K562 (cell line): ENCODE data around the gene CCT3. TPM values are rescaled to one million over a fixed set of nuclear protein-coding genes. Genes with fewer than 3 reads are reported as not detected.
A peak's percentile ranks its signal among the peaks of the same experiment; 100 is the strongest.

Source experiments
- CC2D1A ChIP-seq: fragments of 450-650 bp; IDR thresholded peaks from 2 replicates; pipeline ENCODE4 v1.6.1; 2017; ENCODE audit warnings: mild to moderate bottlenecking
- CLOCK ChIP-seq: fragments of 250-450 bp; sonication (Bioruptor Pico); IDR thresholded peaks from 2 replicates; pipeline ENCODE4 v1.4.0; 2020; ENCODE audit warnings: mild to moderate bottlenecking, moderate library complexity, borderline replicate concordance
- CREB3L1 ChIP-seq: fragments of 450-650 bp; IDR thresholded peaks from 2 replicates; pipeline ENCODE4 v1.6.1; 2014; ENCODE audit warnings: low read depth, mild to moderate bottlenecking, moderate library complexity, borderline replicate concordance
- CREM ChIP-seq: IDR thresholded peaks from 2 replicates; pipeline ENCODE4 v1.6.1; 2014; ENCODE audit warnings: antibody characterized with exemption, low read depth
- ELF2 ChIP-seq: fragments of 250-450 bp; sonication (Bioruptor Pico); IDR thresholded peaks from 2 replicates; pipeline ENCODE4 v1.5.0; 2021; ENCODE audit warnings: mild to moderate bottlenecking
- HNRNPK ChIP-seq: fragments of 200-400 bp; formaldehyde crosslinking; IDR thresholded peaks from one replicate; pipeline ENCODE4 v1.6.1; 2018; ENCODE audit warnings: mild to moderate bottlenecking, low read depth, low read length; ENCODE audit not compliant: poor library complexity, severe bottlenecking
- MNT ChIP-seq, 2 experiments: fragments of 450-650 bp; conservative IDR thresholded peaks; 2 replicates each; pipeline ENCODE4 v1.6.1; 2017; ENCODE audit warnings: mild to moderate bottlenecking in 2 of 2, moderate library complexity in 2 of 2
- PRPF4 ChIP-seq: fragments of 200-400 bp; formaldehyde crosslinking; IDR thresholded peaks from one replicate; pipeline ENCODE4 v1.6.1; 2017; ENCODE audit warnings: low read length, low read depth, mild to moderate bottlenecking; ENCODE audit not compliant: insufficient read depth, poor library complexity, severe bottlenecking
- SETDB1 ChIP-seq: IDR thresholded peaks from one replicate; pipeline ENCODE4 v1.6.1; 2012; ENCODE audit warnings: low read length, control low read depth, inconsistent platforms
- SMAD1 ChIP-seq: fragments of 150-350 bp; IDR thresholded peaks from 2 replicates; pipeline ENCODE4 v1.6.1; 2014; ENCODE audit warnings: low read length, low read depth; ENCODE audit not compliant: partially characterized antibody
- TAL1 ChIP-seq: fragments of 450-650 bp; IDR thresholded peaks from 2 replicates; pipeline ENCODE4 v1.6.1; 2016; ENCODE audit warnings: mild to moderate bottlenecking
- ZBTB43 ChIP-seq: sonication (generic); formaldehyde crosslinking; IDR thresholded peaks from 2 replicates; pipeline ENCODE4 v1.8.0; 2023; ENCODE audit warnings: mild to moderate bottlenecking, missing genetic modification reagents
- ZFP1 ChIP-seq: fragments of 450-650 bp; formaldehyde crosslinking; IDR thresholded peaks from 2 replicates; pipeline ENCODE4 v1.4.0; 2020; ENCODE audit warnings: mild to moderate bottlenecking, mixed read lengths
- ZNF146 ChIP-seq: IDR thresholded peaks from one replicate; pipeline ENCODE4 v1.6.1; 2018; ENCODE audit warnings: missing compliant biosample characterization; ENCODE audit not compliant: unreplicated experiment
- ZNF639 ChIP-seq, 2 experiments: fragments of 200-800 bp in 1 of 2; sonication (Bioruptor generic) in 1 of 2; sonication (generic) in 1 of 2; formaldehyde crosslinking in 1 of 2; IDR thresholded peaks in 1 of 2; conservative IDR thresholded peaks in 1 of 2; 2 replicates each; pipeline versions ENCODE4 v1.5.0 to v1.6.1; 2016 to 2020; ENCODE audit warnings: missing compliant biosample characterization in 1 of 2, missing genetic modification characterization in 1 of 2, missing genetic modification reagents in 1 of 2
- ZNF695 ChIP-seq: fragments of 450-650 bp; formaldehyde crosslinking; IDR thresholded peaks from 2 replicates; pipeline ENCODE4 v1.4.0; 2020; ENCODE audit warnings: mild to moderate bottlenecking, moderate library complexity
- polyA plus RNA-seq, 8 experiments: library from polyadenylated mRNA; depleted of rRNA in 4 of 8; stranded (reverse) in 5 of 8; unstranded in 3 of 8; fragments of >200 nt; fragmentation: Nextera tagmentation in 2 of 8; fragmentation: Illumina TruSeq in 1 of 8; extraction: Ambion mirVana in 2 of 8; extraction: Trizol in 1 of 8; gene quantifications; 2 replicates each; pipeline versions ENCODE4 v1.2.1 to v1.2.3, GENCODE V29; 2011 to 2014; ENCODE audit warnings: inconsistent platforms in 1 of 8, missing spikeins in 1 of 8
- total RNA-seq, 7 experiments: library from RNA; depleted of rRNA in 6 of 7; stranded (reverse); fragments of >200 nt in 6 of 7; fragmentation: Illumina TruSeq in 2 of 7; extraction: Trizol in 2 of 7; gene quantifications; 2 replicates each; pipeline versions ENCODE4 v1.2.1 to v1.2.3, GENCODE V29; 2011 to 2021; ENCODE audit warnings: low replicate concordance in 1 of 7

The CCT3 gene
- total and polyA plus RNA-seq, 9 of the 15 experiments (the other 6 are each of a cell fraction or from before 2014, with no cell fraction given) = 475 to 1,167 (median 610) TPM

- TF ChIP-seq CLOCK (CRISPR knock-in tag) (no peak), ZNF695 (CRISPR knock-in tag) (no peak), CC2D1A (no peak), SETDB1 (peak; percentile 33), ZNF639 (CRISPR knock-in tag; conservative IDR thresholded peaks at IDR 0.05 in 1 of 2, IDR thresholded peaks at IDR 0.05 in 1 of 2) (peak in 1 of 2 experiments; percentile 87; a peak in 2 of 4 replicates), ZBTB43 (CRISPR knock-in tag) (no peak), ZFP1 (CRISPR knock-in tag) (no peak), MNT (conservative IDR thresholded peaks at IDR 0.05) (peak; percentile 84 to 89), CREB3L1 (peak; percentile 96), PRPF4 (peak; percentile 63), ZNF146 (CRISPR knock-in tag) (no peak), SMAD1 (peak; percentile 51), CREM (peak; percentile 90), HNRNPK (no peak), ELF2 (CRISPR knock-in tag) (peak; percentile 91), TAL1 (no peak)
Observed at GRCh38 chr1:156282479-156283222, 55.4 kb downstream of the CCT3 start, which contains the start of gene SMG5 (continued).
